Measurements from ENCODE around the gene CLTC. TPM values are rescaled to one million over a fixed set of nuclear protein-coding genes. Genes with fewer than 3 reads are reported as not detected.

Gene CLTC
- total and polyA plus RNA-seq, 2 of the 8 experiments (the other 6 are each of a cell fraction or from before 2014, with no cell fraction given): 175 to 283 TPM

DNA sequence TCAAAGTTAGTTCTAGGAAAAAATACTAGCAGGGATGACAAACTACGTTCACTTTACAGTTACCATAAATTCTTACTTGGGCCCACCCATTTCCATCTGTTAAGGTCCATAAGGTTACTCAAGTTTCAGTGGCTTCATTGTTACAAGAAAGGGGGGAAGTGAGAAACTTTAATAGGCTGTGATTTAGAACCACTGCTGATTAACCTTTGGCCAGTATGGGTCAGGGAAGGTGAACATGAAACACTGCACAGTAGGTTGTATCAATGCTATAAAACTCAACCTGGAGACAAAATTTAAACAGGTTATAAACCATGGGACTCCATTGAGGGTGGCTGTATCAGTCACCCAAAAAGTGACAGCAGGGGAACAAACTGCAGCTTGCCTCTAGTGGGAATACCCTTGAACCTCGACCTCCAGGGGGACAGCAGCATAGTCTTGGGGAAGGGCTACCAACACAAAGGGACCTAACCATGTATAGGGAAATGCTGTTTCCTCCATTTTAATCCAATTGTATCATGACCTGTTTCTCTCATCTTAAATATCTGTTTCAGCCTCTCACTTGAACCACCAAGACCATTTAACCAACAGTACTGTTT is 77.1 kb downstream of the CLTC start:
- no peak overlapping the region; a peak in 1 of 7 replicates for H3K9ac ChIP-seq (replicated peaks in 1 of 4; ENCODE audit: extremely low read depth in 1 of 4, low read depth in 3 of 4, low read length in 3 of 4)
- H2BK20ac ChIP-seq (ENCODE audit: low read length): no peak overlapping the region
- H3K23me2 ChIP-seq (ENCODE audit: low read depth, low read length): no peaks in the 10 kb centered on the region
- H4K5ac ChIP-seq (ENCODE audit: insufficient read length, low read depth, low read length): no peak overlapping the region
- H2BK120ac ChIP-seq (replicated peaks; ENCODE audit: low read depth, low read length): no peak overlapping the region
- no peak overlapping the region for H3K4ac ChIP-seq (replicated peaks; ENCODE audit: insufficient read length, low read depth, low read length)
- no peak overlapping the region for H3K18ac ChIP-seq (ENCODE audit: extremely low read depth, low read length)
- H3K23ac ChIP-seq (ENCODE audit: insufficient read length): no peak overlapping the region
- ChIA-PET POLR2A (ENCODE audit: partially characterized antibody) (interaction anchor here (0.8 to 1.9 kb wide), 5 partner anchors 9 to 27 kb away, joined by 3 to 10 read pairs (median 3); partner anchors contain the start of genes PTRH2 and VMP1), CTCF (ENCODE audit: partially characterized antibody) (no interaction called here)
- H3K79me1 ChIP-seq (ENCODE audit: low read depth, low read length): peaks cover 6% of the 10 kb centered on the region; the same call in 1 of the 2 replicates
- no peak overlapping the region for H3K4me3 ChIP-seq (ENCODE audit: extremely low read depth in 1 of 4, insufficient read depth in 2 of 4, low read depth in 3 of 4, low read length in 4 of 4)
- no peak overlapping the region for H3K14ac ChIP-seq (ENCODE audit: insufficient read length)
- H4K91ac ChIP-seq (replicated peaks; ENCODE audit: insufficient read length, low read length): no peak overlapping the region
- peaks cover 16 to 82% (median 53%) of the 10 kb centered on the region in 4 experiments for H3K36me3 ChIP-seq (ENCODE audit: control insufficient read depth in 2 of 4, insufficient read depth in 4 of 4, low read length in 3 of 4)
- H2BK15ac ChIP-seq (ENCODE audit: low read length): no peak overlapping the region
- DNase-seq (ENCODE audit: low read depth in 1 of 2, low spot score in 2 of 2) (no peak), FAIRE-seq (no peak)
- H3K4me1 ChIP-seq (replicated peaks in 1 of 4; ENCODE audit: control insufficient read depth in 3 of 4, insufficient read depth in 4 of 4, low read length in 3 of 4): peaks cover 0 to 3% (median 0%) of the 10 kb centered on the region in 4 experiments; a peak in 2 of 7 replicates
- TF ChIP-seq SP2 (IDR thresholded peaks at IDR 0.05; ENCODE audit: low read length) (no peak), ASH2L (IDR thresholded peaks at IDR 0.05; ENCODE audit: low read length) (no peak), POLR2A (IDR thresholded peaks at IDR 0.05; ENCODE audit: control extremely low read depth in 1 of 2, low read depth in 2 of 2, low read length in 2 of 2) (peak; percentile 35 to 57), ATF2 (IDR thresholded peaks at IDR 0.05; ENCODE audit: low read length) (0 out of 2 replicates have a peak, but pooled peaks have one; percentile 50), SIRT6 (IDR thresholded peaks at IDR 0.05; ENCODE audit: low read length) (no peak), TCF12 (IDR thresholded peaks at IDR 0.05; ENCODE audit: low read depth, low read length) (no peak)
- peaks cover 15 to 74% of the 10 kb centered on the region in 2 experiments for H3K79me2 ChIP-seq (ENCODE audit: control insufficient read depth in 1 of 2, insufficient read depth in 2 of 2, low read length in 2 of 2)
- peaks cover 21 to 33% of the 10 kb centered on the region in 2 experiments for H4K20me1 ChIP-seq (replicated peaks in 1 of 2; ENCODE audit: control insufficient read depth in 1 of 2, insufficient read depth in 2 of 2, low read length in 2 of 2)
- H3K9me3 ChIP-seq (ENCODE audit: insufficient read depth in 2 of 2, low read depth in 1 of 2, low read length in 1 of 2): no peaks in the 10 kb centered on the region
- no peak overlapping the region for H3K56ac ChIP-seq (replicated peaks; ENCODE audit: insufficient read length, low read depth, low read length)
- no peak overlapping the region for H2BK5ac ChIP-seq (ENCODE audit: low read depth, low read length)
- WGBS, 2 experiments (ENCODE audit: extremely low coverage in 1 of 2, insufficient coverage in 1 of 2, insufficient read length in 1 of 2, insufficient replicate concordance in 2 of 2, low coverage in 1 of 2, low lambda C conversion rate in 2 of 2, missing lambda C conversion rate in 1 of 2): 86% methylated on average over 2 of the region's 2 CpGs; no CpG with 5 or more reads in 1 of the 2 experiments
- no peak overlapping the region for H3K27ac ChIP-seq (ENCODE audit: low read depth, low read length)
- H2AFZ ChIP-seq (ENCODE audit: low read length): no peak overlapping the region
- H4K8ac ChIP-seq (ENCODE audit: extremely low read depth, insufficient read depth, low read length): no peak overlapping the region
- no peak overlapping the region for H2BK12ac ChIP-seq (ENCODE audit: low read depth, low read length)
- no peaks in the 10 kb centered on the region for H3K27me3 ChIP-seq (replicated peaks in 1 of 4; ENCODE audit: control insufficient read depth in 3 of 4, extremely low read depth in 1 of 4, insufficient read depth in 3 of 4, low read length in 3 of 4)
- H3K4me2 ChIP-seq (ENCODE audit: insufficient read depth in 1 of 2, low read depth in 2 of 2, low read length in 2 of 2): no peak overlapping the region
- H2AK5ac ChIP-seq (ENCODE audit: low read depth, low read length): no peak overlapping the region

All from H1 (cell line).